Ishikawa (cell line): ENCODE results near the gene TRIM34.

ENCODE experiments used
- CEBPB ChIP-seq: IDR thresholded peaks from 2 replicates; pipeline ENCODE4 v1.6.1; 2012
- CREB1 ChIP-seq: IDR thresholded peaks from 2 replicates; pipeline ENCODE4 v1.6.1; 2012; ENCODE audit warnings: low read depth
- EGR1 ChIP-seq: IDR thresholded peaks from 2 replicates; pipeline ENCODE4 v1.6.1; 2012
- EP300 ChIP-seq: IDR thresholded peaks from 2 replicates; pipeline ENCODE4 v1.6.1; 2012; ENCODE audit warnings: borderline replicate concordance
- FOXM1 ChIP-seq: IDR thresholded peaks from 2 replicates; pipeline ENCODE4 v1.6.1; 2012; ENCODE audit warnings: low read depth, borderline replicate concordance
- NFIC ChIP-seq: IDR thresholded peaks from 2 replicates; pipeline ENCODE4 v1.6.1; 2012
- RAD21 ChIP-seq: IDR thresholded peaks from 2 replicates; pipeline ENCODE4 v1.6.1; 2012; ENCODE audit warnings: low read depth
- TAF1 ChIP-seq: IDR thresholded peaks from 2 replicates; pipeline ENCODE4 v1.6.1; 2012; ENCODE audit warnings: low read depth, mild to moderate bottlenecking
- TCF12 ChIP-seq: IDR thresholded peaks from 2 replicates; pipeline ENCODE4 v1.6.1; 2012; ENCODE audit warnings: low read depth
- TEAD4 ChIP-seq: IDR thresholded peaks from 2 replicates; pipeline ENCODE4 v1.6.1; 2012
- YY1 ChIP-seq: IDR thresholded peaks from 2 replicates; pipeline ENCODE4 v1.6.1; 2012; ENCODE audit warnings: low read depth
- ZBTB7A ChIP-seq: IDR thresholded peaks from 2 replicates; pipeline ENCODE4 v1.6.1; 2012; ENCODE audit warnings: low read depth
- TF ChIP-seq, protein P1 (sequence below): IDR thresholded peaks from 2 replicates; pipeline ENCODE4 v1.6.1; 2012
- TF ChIP-seq, protein P2 (sequence below): IDR thresholded peaks from 2 replicates; pipeline ENCODE4 v1.6.1; 2012
- TF ChIP-seq, protein P3 (sequence below): IDR thresholded peaks from 2 replicates; pipeline ENCODE4 v1.6.1; 2012; ENCODE audit warnings: low read depth, mild to moderate bottlenecking

The TRIM34 gene

DNA sequence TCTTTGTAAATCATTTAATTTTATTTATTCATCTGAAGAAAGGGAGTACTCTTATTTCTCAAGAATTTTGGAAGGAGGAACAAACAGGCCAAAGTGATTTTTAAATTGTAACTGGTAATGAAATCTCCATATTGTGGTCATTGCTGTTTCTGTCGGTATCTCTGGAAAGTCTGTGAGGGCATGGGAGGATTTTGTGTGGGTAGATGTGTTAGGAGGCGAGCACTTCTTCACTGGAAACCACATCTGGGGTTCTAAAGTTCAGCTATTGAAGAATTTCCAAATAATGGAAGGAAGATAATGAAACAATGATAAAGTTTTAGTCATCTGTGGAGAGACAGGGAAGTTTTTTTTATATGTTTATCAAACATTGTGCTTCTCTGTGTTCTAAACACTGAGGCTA, 6.6 kb downstream of the TRIM34 start:
- TF ChIP-seq, protein P1, sequence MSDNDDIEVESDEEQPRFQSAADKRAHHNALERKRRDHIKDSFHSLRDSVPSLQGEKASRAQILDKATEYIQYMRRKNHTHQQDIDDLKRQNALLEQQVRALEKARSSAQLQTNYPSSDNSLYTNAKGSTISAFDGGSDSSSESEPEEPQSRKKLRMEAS = no peak
- no peak for TF ChIP-seq NFIC
- TF ChIP-seq RAD21 = no peak
- TF ChIP-seq FOXM1 = no peak
- no peak for TF ChIP-seq TEAD4
- TF ChIP-seq ZBTB7A = no peak
- TF ChIP-seq EGR1 = no peak
- TF ChIP-seq TAF1 = no peak
- TF ChIP-seq, protein P2, sequence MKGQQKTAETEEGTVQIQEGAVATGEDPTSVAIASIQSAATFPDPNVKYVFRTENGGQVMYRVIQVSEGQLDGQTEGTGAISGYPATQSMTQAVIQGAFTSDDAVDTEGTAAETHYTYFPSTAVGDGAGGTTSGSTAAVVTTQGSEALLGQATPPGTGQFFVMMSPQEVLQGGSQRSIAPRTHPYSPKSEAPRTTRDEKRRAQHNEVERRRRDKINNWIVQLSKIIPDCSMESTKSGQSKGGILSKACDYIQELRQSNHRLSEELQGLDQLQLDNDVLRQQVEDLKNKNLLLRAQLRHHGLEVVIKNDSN = no peak
- no peak for TF ChIP-seq TCF12
- no peak for TF ChIP-seq EP300
- TF ChIP-seq, protein P3, sequence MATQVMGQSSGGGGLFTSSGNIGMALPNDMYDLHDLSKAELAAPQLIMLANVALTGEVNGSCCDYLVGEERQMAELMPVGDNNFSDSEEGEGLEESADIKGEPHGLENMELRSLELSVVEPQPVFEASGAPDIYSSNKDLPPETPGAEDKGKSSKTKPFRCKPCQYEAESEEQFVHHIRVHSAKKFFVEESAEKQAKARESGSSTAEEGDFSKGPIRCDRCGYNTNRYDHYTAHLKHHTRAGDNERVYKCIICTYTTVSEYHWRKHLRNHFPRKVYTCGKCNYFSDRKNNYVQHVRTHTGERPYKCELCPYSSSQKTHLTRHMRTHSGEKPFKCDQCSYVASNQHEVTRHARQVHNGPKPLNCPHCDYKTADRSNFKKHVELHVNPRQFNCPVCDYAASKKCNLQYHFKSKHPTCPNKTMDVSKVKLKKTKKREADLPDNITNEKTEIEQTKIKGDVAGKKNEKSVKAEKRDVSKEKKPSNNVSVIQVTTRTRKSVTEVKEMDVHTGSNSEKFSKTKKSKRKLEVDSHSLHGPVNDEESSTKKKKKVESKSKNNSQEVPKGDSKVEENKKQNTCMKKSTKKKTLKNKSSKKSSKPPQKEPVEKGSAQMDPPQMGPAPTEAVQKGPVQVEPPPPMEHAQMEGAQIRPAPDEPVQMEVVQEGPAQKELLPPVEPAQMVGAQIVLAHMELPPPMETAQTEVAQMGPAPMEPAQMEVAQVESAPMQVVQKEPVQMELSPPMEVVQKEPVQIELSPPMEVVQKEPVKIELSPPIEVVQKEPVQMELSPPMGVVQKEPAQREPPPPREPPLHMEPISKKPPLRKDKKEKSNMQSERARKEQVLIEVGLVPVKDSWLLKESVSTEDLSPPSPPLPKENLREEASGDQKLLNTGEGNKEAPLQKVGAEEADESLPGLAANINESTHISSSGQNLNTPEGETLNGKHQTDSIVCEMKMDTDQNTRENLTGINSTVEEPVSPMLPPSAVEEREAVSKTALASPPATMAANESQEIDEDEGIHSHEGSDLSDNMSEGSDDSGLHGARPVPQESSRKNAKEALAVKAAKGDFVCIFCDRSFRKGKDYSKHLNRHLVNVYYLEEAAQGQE = no peak
- no peak for TF ChIP-seq CEBPB
- TF ChIP-seq YY1 = no peak
- TF ChIP-seq CREB1 = no peak

DNA sequence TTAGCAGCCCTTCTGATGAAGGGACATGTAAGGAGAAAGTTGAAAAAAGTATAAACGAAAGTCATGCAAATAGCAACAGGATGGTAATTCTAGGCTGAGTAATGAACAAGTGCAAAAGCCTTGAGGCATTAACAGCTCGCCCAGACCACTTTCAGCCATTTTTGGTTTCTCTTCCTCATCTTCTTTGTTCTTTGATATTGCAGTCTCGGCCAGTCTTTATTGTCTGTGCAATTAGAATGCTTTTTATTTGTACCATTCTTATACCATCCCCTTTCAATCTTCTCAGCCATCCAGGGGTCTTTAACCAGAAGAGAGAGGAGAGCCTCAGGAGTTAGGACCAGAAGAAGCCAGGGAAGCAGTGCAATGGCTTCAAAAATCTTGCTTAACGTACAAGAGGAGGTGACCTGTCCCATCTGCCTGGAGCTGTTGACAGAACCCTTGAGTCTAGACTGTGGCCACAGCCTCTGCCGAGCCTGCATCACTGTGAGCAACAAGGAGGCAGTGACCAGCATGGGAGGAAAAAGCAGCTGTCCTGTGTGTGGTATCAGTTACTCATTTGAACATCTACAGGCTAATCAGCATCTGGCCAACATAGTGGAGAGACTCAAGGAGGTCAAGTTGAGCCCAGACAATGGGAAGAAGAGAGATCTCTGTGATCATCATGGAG, 7.3 kb downstream of the TRIM34 start:
- TF ChIP-seq CREB1 = no peak
- TF ChIP-seq, protein P2 = no peak
- TF ChIP-seq, protein P1 = no peak

DNA sequence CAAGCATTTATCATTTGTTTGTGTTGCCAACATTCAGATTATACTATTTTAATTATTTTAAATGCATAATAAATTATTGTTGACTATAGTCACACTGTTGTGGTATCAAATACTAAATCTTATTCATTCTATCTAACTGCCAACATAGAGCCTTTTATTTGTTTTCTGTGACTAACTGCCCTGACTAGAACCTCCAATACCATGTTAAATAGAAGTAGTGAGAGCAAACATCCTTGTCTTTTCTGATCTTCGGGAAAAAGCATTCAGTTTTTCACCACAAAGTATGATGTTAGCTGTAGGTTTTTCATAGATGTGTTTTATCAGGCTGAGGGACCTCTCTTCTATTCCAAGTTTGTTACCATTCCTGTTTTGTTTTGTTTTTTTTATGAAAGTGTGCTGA, 15.2 kb downstream of the TRIM34 start:
- no peak for TF ChIP-seq EP300
- TF ChIP-seq TEAD4 = no peak
- TF ChIP-seq NFIC = no peak
- no peak for TF ChIP-seq RAD21
- TF ChIP-seq CEBPB = no peak

DNA sequence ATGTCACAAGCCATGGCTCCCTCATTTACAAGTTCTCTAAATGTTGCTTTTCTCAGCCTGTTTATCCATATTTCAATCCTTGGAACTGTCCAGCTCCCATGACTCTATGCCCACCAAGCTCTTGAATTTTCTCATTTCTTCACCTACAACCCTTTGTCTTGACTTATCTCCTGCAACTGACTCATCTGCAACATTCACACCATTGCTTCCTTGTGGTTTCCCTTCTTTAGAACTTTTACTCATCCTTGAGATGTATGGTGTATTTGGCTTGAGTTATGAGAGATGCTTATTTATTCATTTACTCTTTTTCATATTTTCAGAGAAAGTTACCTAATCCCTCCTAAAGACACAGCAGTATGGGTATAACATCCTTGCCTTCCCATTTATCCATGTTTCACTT, 18.8 kb downstream of the TRIM34 start:
- no peak for TF ChIP-seq NFIC

DNA sequence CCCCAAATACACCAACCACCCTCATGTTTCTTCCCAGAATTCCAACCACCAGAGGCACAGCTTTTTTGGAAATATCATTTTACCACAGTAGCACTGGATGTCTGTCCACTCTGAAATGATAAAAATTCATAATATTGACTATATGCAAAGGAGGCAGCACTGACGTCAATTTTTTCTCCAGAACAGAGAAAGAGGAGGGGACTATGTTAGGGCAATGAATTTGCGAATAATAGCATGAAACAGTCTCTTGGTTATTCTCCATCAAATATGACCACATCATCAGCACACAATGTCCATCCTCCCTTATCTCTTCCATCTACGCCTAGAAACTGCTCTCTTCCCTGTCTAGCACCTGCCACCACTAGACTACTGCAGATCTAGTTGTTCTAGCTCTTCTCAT, 21.3 kb downstream of the TRIM34 start:
- TF ChIP-seq, protein P2 = no peak
- TF ChIP-seq EGR1 (no peak), EP300 (no peak), ZBTB7A (no peak), TCF12 (no peak), NFIC (no peak), TEAD4 (no peak)
- TF ChIP-seq, protein P1 = no peak
- TF ChIP-seq, protein P3 = no peak

DNA sequence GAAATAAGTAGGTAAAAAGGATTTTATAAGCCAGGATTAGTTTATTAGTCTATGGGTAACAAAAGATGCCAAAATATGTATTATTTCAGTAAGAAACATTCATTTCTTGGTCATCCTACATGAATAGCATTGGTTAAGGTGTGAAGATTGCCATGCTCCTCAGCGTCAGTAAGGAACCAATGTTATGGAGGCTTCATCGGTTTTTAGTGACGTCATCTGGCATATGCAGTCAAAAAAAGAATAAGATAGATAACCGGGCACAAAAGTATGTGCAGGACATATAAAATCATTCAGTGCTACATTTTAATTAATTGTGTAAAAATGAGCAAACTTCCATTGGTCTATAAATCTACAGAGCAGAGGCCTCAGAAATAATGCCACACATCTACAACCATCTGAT, 30.7 kb downstream of the TRIM34 start:
- TF ChIP-seq TAF1 = no peak
- TF ChIP-seq YY1 = no peak
- TF ChIP-seq, protein P2 = no peak
- TF ChIP-seq NFIC = no peak
- TF ChIP-seq CREB1 = no peak
- no peak for TF ChIP-seq EGR1
- no peak for TF ChIP-seq ZBTB7A
- TF ChIP-seq EP300 = no peak
- TF ChIP-seq, protein P1 = no peak
- no peak for TF ChIP-seq RAD21
- TF ChIP-seq TEAD4 = no peak
- TF ChIP-seq FOXM1 = no peak
- TF ChIP-seq TCF12 = no peak
- TF ChIP-seq, protein P3 = no peak
- TF ChIP-seq CEBPB = no peak
